Left hindlimb (tissue), 1 donor: ENCODE data around the gene PCDHB10.
"Not testable (repeated sequence)": the region's sequence is repeated elsewhere in the genome, so short reads cannot be mapped to it uniquely, and the experiment has no call there.

Experiments used
- DNase-seq: peaks from one replicate; pipeline ENCODE4 v3.0.0-alpha.2; 2018

PCDHB10 gene

GRCh38 chr5:141188682-141189081 lies 3.5 kb upstream of the PCDHB10 start:
- DNase-seq, result not testable (repeated sequence)

DNA sequence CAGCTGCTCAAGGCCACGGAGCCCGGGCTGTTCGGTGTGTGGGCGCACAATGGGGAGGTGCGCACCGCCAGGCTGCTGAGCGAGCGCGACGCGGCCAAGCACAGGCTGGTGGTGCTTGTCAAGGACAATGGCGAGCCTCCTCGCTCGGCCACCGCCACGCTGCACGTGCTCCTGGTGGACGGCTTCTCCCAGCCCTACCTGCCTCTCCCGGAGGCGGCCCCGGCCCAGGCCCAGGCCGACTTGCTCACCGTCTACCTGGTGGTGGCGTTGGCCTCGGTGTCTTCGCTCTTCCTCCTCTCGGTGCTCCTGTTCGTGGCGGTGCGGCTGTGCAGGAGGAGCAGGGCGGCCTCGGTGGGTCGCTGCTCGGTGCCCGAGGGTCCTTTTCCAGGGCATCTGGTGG lies 3.0 kb upstream of the PCDHB10 start:
- DNase-seq, result not testable (repeated sequence)

DNA sequence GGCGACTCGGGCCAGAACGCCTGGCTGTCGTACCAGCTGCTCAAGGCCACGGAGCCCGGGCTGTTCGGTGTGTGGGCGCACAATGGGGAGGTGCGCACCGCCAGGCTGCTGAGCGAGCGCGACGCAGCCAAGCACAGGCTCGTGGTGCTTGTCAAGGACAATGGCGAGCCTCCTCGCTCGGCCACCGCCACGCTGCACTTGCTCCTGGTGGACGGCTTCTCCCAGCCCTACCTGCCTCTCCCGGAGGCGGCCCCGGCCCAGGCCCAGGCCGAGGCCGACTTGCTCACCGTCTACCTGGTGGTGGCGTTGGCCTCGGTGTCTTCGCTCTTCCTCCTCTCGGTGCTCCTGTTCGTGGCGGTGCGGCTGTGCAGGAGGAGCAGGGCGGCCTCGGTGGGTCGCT lies 2.2 kb downstream of the PCDHB10 start:
- DNase-seq, result not testable (repeated sequence)

- no peak for DNase-seq
Measured at GRCh38 chr5:141196363-141196762, 4.2 kb downstream of the PCDHB10 start.

DNA sequence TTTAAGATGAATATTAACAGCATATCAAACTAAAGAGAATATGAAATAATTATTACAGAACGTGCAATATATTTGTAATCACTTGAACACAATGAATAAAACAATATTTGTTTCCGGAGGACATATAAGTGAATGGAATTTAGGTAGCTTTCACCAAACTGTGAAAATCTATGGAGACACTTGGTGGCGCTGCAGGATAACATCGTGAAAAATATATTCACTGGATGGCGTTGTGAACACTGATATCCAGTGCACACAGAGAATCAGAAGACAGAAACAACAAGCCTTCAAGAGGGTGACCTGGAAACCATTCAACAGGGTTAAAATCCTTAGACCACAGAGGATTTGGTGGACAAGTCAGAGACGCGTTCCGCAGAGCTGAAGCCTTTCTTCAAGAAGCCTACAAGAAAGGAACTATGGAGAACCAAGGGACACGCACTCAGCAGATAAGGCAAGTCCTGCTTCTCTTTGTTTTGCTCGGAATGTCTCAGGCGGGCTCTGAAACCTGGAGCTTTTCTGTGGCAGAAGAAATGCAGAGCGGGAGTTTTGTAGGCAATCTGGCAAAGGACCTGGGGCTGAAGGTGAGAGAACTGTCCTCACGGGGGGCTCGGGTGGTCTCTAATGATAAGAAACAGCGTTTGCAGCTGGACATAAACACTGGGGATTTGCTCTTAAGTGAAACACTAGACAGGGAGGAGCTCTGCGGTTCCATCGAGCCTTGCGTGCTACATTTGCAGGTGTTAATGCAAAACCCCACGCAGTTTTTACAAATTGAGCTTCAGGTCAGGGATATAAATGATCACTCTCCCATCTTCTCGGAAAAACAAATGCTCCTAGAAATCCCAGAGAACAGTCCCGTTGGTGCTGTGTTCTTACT lies 7.4 kb downstream of the PCDHB10 start, which contains the start of gene PCDHB11:
Gene PCDHB11, plus strand, starts transcription at position 269 of the 877 bp plus-strand sequence. Its CDS starts 148 bp downstream, at position 417.
- DNase-seq, result no peak

- DNase-seq, result not testable (repeated sequence)
Measured at GRCh38 chr5:141201126-141201525, 9.0 kb downstream of the PCDHB10 start.

DNA sequence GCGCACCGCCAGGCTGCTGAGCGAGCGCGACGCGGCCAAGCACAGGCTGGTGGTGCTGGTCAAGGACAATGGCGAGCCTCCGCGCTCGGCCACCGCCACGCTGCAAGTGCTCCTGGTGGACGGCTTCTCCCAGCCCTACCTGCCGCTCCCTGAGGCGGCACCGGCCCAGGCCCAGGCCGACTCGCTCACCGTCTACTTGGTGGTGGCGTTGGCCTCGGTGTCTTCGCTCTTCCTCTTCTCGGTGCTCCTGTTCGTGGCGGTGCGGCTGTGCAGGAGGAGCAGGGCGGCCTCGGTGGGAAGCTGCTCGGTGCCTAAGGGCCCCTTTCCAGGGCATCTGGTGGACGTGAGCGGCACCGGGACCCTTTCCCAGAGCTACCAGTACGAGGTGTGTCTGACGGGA lies 9.5 kb downstream of the PCDHB10 start:
- not testable (repeated sequence) for DNase-seq

- no peak for DNase-seq
Measured at GRCh38 chr5:141208478-141208877, 16.3 kb downstream of the PCDHB10 start, which contains the start of gene PCDHB12. Gene PCDHB12, plus strand, starts transcription at chr5:141208719. Its CDS starts 189 bp downstream, at chr5:141208908.

GRCh38 chr5:141210281-141210680 lies 18.1 kb downstream of the PCDHB10 start:
- DNase-seq, result not testable (repeated sequence)

DNA sequence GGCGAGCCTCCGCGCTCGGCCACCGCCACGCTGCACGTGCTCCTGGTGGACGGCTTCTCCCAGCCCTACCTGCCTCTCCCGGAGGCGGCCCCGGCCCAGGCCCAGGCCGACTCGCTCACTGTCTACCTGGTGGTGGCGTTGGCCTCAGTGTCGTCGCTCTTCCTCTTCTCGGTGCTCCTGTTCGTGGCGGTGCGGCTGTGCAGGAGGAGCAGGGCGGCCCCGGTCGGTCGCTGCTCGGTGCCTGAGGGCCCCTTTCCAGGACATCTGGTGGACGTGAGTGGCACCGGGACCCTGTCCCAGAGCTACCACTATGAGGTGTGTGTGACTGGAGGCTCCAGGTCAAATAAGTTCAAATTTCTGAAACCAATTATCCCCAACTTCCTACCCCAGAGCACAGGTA lies 18.7 kb downstream of the PCDHB10 start:
- not testable (repeated sequence) for DNase-seq

GRCh38 chr5:141213656-141214339 lies 21.6 kb downstream of the PCDHB10 start, which contains the start of gene PCDHB13:
Gene PCDHB13, plus strand, starts transcription at chr5:141213919. Its CDS starts 205 bp downstream, at chr5:141214124.
- DNase-seq, result not testable (repeated sequence)

- DNase-seq, result not testable (repeated sequence)
Measured at GRCh38 chr5:141214583-141214982, 22.4 kb downstream of the PCDHB10 start.

GRCh38 chr5:141215504-141215903 lies 23.4 kb downstream of the PCDHB10 start:
- DNase-seq, result not testable (repeated sequence)

- not testable (repeated sequence) for DNase-seq
Measured at GRCh38 chr5:141216035-141216434, 23.9 kb downstream of the PCDHB10 start.

GRCh38 chr5:141223112-141223783 lies 31.1 kb downstream of the PCDHB10 start, which contains the start of gene PCDHB14:
Gene PCDHB14, plus strand, starts transcription at chr5:141223343. Its CDS starts 163 bp downstream, at chr5:141223506.
- DNase-seq, result no peak

- not testable (repeated sequence) for DNase-seq
Measured at GRCh38 chr5:141224844-141225243, 32.7 kb downstream of the PCDHB10 start.

DNA sequence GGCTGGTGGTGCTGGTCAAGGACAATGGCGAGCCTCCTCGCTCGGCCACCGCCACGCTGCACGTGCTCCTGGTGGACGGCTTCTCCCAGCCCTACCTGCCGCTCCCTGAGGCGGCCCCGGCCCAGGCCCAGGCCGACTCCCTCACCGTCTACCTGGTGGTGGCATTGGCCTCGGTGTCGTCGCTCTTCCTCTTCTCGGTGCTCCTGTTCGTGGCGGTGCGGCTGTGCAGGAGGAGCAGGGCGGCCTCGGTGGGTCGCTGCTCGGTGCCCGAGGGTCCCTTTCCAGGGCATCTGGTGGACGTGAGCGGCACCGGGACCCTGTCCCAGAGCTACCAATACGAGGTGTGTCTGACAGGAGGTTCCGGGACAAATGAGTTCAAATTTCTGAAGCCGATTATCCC lies 33.3 kb downstream of the PCDHB10 start:
- not testable (repeated sequence) for DNase-seq

DNA sequence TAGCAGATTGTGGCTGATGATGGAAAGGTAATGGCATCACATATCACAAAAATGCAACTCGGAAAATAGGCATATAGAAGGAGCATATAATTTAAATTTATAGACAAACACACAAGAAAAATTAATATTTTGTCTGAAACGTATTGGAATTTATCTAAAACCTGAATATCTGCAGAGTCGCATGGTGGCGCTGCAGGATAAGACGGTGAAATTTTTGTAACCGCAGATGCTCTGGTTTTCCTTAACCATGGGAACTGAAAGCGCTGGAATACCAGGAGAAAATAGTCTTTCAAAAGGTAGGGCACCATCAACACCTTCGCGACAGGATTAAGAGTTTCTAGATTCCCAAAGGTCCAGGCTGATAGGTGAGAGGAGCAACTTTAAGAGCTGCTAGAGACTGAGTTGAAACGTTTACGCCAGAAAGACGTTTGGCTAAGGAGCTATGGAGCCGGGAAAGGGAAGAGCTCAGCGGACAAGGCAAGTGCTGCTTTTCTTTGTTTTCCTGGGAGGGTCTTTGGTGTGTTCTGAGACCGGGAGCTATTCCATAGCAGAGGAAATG lies 42.0 kb downstream of the PCDHB10 start:
- DNase-seq, result no peak

DNA sequence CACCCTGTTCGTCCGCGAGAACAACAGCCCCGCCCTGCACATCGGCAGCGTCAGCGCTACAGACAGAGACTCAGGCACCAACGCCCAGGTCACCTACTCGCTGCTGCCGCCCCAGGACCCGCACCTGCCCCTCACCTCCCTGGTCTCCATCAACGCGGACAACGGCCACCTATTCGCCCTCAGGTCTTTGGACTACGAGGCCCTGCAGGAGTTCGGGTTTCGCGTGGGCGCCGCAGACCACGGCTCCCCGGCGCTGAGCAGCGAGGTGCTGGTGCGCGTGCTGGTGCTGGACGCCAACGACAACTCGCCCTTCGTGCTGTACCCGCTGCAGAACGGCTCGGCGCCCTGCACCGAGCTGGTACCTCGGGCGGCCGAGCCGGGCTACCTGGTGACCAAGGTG lies 43.8 kb downstream of the PCDHB10 start:
- not testable (repeated sequence) for DNase-seq

DNA sequence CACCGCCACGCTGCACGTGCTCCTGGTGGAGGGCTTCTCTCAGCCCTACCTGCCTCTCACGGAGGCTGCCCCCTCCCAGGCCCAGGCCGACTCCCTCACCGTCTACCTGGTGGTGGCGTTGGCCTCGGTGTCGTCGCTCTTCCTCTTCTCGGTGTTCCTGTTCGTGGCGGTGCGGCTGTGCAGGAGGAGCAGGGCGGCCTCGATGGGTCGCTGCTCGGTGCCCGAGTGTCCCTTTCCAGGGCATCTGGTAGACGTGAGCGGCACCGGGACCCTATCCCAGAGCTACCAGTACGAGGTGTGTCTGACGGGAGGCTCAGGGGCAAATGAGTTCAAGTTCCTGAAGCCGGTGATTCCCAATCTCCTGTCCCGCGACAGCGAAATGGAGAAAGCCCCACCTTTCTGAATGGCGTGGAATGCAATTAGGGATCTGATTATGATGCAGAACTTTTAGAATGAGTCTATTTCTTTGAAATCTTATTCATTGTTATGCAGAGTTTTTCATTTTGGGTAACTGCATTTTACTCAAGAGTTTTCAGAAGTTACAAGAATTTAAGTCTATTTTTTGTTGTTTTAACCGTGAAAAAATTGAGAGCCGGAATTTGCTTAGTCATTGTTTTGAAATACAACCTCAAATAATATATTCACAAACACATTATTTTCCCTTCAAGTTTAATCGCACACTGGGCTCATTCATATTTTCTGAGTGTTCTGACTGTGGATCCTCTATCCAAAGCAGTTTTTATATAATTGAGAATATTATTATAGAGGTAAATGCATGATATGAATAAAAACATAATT lies 44.6 kb downstream of the PCDHB10 start:
- DNase-seq, result no peak

DNA sequence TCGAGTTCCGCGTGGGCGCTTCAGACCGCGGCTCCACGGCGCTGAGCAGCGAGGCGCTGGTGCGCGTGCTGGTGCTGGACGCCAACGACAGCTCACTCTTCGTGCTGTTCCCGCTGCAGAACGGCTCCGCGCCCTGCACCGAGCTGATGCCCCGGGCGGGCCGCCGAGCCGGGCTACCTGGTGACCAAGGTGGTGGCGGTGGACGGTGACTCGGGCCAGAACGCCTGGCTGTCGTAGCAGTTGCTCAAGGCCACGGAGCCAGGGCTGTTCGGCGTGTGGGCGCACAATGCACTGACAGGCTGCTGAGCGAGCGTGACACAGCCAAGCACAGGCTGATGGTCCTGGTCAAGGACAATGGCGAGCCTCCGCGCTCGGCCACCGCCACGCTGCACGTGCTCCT lies 49.3 kb downstream of the PCDHB10 start:
- DNase-seq, result no peak
